Right renal cortex interstitium (tissue), 3 donors: Measurements from ENCODE around the gene FARP1. TPM values are rescaled to one million over a fixed set of nuclear protein-coding genes. Genes with fewer than 3 reads are reported as not detected.
"Not testable (repeated sequence)": the region's sequence is repeated elsewhere in the genome, so short reads cannot be mapped to it uniquely, and the experiment has no call there.

Experiments
- DNase-seq, 3 donors: peaks; one replicate each; pipeline ENCODE4 v3.0.0-alpha.2; 2013; ENCODE audit warnings: low read depth in 3 of 3, low spot score in 2 of 3
- polyA plus RNA-seq, 3 donors: library from polyadenylated mRNA; unstranded; fragments of 120-200 nt; gene quantifications; one replicate each; pipeline ENCODE4 v1.2.1, GENCODE V29; 2013; ENCODE audit not compliant: insufficient read length in 3 of 3

FARP1 gene
- polyA plus RNA-seq, 3 donors = 256 to 276 (median 265) TPM

DNA sequence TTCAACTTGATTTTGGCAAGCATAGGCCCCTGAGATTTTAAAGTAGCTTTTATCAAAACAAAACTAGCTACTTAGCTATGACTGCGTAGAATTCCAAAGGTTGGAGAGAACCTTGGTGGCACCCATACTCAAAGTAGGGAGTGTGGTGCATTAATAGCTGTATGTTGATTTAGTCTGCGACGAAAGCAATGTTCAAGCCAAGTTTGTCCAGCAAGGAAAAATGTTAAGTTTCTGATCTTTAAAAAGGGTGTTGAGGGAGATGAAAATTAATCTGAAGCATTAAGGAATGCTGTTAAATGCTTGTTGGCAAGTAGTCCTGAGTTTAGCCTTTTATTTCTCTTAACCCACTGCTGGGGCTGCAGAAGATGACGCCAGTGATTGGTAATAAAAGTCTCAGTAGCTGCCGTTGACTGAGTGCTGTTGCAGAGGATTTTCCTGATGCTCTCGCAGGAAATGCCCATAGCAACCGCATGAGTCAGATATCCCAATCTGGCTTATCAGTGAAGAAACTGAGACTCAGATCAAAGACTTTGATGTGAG, 110.1 kb downstream of the FARP1 start:
- no peak for DNase-seq

GRCh38 chr13:98253526-98253925, 110.6 kb downstream of the FARP1 start:
- no peak for DNase-seq

DNA sequence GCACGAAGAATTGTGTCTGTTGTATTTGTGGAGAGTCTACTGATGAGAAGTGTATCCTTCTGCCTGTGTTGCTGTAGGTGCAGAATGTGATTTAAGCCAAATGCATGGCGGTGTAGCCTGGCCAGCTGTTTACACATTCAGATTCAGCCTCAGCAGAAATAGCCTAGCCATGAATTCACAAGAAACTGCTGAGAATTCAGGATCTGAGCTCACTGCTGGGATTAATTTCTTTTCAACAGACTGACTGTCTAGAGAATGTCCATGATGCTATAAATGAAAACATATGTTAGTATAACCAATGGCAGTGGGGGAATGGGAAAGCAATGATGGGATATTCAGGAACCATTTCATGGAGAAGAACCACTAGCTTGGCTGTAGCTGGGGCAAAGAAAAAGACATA, 111.6 kb downstream of the FARP1 start:
- DNase-seq = no peak

DNA sequence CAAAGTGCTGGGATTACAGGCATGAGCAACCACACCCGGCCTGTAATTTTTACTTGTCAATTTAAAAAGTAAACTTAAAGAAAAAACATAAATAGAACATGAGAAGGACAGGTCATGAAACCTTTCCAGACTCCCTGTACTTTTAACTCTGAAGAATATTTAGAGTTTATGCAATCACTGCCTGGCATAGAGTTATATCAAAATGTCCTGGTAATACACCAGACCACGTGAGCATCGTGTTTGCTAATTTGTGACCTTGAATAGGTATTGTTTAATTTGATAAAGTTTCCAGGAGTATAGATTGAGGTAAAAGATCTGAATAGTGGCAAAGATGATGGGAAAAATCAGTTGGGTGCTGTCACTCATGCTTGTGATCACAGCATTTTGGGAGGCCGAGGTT, 115.3 kb downstream of the FARP1 start:
- DNase-seq = no peak

DNA sequence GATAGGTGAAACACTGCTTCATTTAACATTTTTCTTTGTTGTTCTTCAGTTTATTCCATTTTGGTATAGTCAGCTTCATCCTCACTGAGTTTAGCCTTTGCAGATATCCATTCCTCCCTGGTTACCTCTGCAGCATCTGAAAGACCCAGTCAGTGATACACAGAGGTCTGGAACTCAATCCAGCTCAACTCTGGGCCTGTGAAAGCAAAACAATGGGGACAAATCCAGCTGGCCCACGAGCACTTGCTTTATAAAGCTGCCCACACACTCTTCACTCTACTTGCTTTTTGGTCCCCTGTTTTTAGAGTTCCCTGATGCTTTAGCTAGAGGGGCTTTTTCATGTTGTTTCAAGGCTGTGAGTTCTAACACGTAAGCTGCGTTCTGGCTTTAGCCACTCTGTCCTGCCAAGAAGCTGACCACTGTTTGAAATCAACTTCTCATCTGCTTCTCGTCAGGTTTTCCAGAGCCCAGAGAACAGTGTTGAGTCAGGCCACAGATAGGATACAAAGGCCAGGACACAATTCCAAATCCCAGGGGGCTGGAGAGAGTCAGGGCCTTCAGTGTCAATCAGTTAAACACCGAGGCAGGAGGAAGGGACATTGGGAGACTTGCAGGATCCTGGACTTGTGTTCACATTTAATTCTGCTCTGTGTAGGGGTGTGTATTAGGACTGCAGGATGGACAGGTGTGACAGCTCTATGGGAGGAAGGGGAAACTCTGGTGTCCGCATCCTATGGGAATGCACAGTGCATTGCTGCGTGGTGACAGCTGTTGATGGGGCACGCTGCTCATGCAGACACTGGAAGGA, 117.7 kb downstream of the FARP1 start:
- DNase-seq = no peak

GRCh38 chr13:98261165-98261702, 118.3 kb downstream of the FARP1 start:
- DNase-seq = no peak

DNA sequence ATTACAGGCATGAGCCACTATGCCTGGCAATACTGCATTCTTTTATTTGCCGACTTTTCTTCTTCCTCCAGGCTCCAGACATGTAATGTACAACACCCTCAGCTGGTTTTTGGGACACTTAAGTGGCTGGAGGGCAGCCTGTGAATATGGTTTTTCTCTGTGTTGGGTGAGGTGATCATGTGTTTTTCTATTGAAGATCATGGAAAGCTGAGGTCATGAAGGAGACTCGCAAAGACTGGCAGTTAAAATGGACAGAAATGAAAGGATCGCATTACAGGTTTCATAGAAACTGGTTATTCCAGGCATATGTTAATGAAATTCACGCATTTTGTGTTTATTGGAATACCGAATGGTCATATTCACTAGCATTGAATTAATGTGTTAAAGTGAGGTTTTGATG, 119.4 kb downstream of the FARP1 start:
- DNase-seq = no peak

DNA sequence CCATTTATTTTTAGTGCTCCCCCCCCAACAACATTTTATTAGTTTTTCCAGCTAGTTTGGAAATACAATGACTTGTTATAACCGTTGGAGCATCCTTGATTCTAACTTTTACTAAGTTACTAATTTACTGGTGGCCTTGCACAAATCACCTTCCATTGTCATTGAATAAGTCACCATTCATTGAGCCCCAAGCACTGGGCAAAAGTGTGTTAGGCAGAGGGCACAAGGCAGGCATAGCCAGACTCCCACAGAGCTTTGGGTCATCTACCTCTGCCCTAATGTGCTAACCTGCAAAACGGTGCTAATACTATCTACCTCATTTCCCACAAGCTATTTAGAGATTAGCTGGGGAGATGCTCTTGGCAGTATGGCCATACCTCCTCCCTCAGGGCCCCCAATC, 120.9 kb downstream of the FARP1 start:
- no peak for DNase-seq

DNA sequence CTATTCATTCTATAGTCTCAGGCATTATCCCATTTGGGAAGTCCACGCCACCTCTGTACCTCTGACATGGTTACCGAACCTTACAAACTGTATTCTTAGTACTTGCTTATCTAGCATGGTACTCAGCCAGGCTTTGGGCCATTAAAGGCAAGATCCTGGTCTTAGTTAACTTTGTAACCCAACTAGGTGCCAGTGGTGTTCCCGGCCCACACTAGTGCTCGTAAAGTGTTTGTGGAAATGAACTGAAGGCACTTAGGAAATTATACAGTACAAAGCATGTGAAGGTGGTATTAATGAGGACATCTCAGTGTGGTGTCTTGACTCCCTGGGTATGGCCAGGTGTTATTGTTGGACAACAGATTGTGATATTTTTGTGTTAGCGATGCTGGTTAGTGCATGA, 122.0 kb downstream of the FARP1 start:
- no peak for DNase-seq

DNA sequence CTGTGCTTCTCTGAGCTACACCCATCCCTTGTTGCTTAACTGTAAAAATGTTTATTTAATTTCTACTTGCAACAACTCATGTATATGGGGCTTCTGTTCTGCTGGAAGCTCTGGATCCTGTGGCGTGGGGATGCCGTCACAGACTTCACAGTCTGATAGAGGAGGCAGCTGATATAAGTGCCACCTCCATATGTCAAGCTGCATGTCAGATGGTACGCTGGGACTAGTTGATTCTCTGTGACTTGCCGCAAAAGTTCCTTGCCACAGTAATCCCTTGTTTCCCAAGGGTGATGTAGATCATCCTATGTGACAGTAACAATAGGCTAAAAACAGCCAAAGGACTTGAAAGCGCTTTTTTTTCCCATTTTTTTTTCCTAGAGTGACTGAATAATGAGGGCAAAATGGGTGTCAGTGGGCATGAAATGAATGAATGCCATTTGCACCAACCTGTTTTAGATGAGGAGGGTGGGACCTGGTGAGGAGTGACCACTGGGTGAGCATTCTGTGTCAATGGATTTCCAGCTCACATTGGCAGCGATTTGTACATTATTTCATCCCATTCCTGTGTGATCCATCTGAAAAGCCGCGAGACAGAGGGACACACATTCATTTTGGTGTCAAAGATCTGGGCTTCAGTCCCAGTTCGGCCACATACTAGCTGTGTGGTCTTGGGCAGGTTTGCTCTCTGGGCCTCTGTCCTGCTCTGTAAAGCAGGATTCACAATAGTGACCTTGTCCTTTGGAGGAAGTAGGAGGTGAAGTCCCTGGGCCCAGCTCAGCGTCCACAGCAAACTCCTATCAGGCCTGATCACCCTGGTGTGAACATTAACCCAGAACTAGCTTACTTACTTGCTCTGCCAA, 123.0 kb downstream of the FARP1 start:
- DNase-seq = no peak

DNA sequence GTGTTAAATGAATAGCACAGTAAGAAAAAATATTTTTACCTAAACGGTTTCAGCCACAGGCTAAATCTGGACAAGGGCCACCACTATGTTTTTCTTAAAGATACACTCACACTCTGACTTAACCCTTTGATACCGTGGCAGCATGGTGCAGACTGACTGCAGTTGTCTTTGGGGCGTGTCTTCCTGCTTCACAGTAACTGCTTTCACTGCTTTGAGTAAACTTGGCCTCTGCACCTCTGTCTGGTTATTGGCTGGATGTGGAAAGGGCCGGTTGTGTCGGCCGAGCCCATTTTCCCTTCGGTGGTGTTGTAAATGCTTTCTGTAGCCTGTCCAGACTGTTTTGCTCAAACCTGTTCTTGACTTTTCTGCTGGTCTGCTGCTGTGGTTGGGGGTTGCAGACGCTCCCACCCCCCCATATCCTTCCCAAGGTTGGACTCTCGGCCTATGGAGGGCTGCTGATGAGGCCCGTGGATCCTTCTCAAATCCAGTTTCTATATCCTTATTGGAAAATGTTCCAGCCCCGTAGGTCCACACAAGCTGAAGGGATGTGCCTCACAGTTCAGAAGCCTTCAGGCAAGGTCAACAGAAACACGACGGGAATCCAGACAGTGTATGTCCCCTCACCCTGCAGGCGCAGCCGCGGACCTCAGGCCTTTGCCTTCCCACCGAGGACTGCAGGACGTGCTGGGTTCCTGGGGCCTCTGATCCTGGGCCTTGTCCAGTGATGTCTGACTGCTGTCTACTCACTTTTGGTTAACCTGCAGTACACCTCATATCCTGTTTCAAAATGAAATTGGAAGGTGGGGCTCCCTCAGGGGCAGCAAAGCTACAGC, 124.4 kb downstream of the FARP1 start:
- no peak for DNase-seq

GRCh38 chr13:98269386-98269785, 126.5 kb downstream of the FARP1 start:
- no peak for DNase-seq

DNA sequence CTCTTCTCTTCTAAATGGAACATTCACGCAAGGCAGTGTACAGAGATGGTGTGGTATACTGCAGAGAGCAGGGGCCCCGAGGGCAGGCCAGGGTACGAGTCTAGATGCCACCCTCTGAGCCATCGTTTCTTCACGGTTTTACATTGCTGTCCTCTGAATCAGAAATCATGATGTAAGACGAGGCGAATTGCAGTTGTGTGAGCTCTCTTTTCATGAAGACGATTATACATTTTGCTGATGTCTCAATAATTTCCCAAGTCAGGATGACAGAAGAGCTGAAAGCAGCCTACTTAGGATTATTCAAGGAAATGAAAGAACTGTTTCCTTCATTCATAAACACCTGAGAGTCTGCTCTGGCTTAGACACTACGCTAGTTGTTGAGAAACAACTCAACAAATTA, 127.9 kb downstream of the FARP1 start:
- DNase-seq = no peak

- not testable (repeated sequence) for DNase-seq
Observed at GRCh38 chr13:98271646-98272045, 128.8 kb downstream of the FARP1 start.

- DNase-seq = no peak
Observed at GRCh38 chr13:98272549-98272948, 129.7 kb downstream of the FARP1 start.

DNA sequence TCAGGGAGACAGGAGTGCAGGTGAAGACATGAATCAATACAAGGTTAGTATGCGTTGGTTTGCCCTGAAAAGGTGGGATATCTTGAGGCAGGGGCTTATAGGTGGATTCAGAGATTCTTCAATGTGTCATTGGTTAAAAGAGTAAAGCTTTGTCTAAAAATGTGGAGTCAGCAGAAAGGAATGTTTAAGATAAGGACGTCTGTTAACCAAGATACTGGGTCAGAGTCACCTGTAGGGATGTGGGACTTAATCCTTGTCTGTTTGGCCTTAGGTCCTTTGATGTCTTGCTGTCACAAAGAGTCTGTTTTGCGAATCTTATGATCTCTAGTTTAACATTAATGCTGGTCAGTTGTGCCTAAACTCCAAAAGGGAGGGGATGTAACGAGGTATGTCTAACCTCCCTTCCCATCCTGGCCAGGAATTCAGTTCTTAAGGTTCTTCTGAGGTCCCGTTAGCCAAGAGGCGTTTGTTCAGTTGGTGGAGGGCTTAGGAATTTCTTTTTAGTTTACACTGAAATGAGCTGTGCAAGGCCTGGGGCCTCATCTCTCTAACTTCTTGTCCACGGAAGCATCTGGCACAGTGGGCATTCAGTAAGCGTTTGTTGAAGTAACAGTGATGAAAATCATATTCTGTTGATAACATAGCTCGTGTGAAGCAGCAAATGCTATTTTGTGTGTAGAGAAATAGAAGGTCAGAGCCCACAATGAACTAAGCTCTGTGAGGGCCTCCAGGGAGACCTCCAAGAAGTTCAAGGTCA, 130.4 kb downstream of the FARP1 start:
- DNase-seq = no peak

DNA sequence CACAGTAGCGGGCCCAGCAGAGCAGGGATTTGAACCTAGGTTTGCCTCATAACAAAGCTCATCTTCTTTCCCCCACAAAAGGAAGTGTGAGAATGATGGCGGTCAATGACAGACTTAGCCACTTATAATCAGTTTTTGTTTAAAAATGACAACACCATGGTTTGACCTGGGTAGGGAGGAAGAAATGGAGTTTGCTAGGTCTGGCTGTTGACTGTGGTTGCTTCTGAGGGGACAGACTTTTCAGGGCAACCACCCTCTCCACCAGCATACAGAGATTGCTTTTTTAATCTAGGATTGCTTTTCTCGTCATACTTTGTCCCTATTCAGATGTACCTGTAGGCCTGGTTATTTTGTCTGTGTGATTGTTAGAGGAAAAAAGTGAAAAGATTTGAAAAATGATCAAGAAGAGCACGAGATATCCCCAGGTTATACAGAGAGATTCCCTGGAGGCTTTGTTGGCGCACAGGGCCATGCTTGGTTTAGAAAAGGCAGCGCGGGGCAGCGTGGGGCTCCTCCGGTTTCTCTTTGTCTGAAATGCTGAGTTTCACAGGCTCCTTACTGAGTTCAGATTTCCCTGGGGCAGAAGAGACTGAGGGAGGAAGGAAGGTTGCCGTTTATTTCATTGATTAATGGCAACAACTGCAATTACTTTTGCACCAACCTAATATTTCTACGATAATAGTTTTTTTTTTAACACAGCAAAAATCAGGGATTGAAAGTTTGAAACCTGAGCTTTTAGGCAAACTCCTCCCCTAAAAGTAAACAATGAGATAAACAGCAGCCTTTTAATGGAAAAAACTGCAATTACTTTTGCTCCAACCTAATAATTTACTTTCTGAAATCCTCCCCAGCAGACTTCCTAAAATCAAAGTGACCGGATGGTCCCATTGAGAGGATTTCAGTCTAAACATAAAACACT, 131.2 kb downstream of the FARP1 start:
- no peak for DNase-seq

GRCh38 chr13:98274921-98275487, 132.1 kb downstream of the FARP1 start:
- no peak for DNase-seq
